CD8-positive, alpha-beta memory T cell (primary cell): ENCODE measurements around the gene DNAJC10. TPM values are rescaled to one million over a fixed set of nuclear protein-coding genes. Genes with fewer than 3 reads are reported as not detected.
A peak's percentile ranks its signal among the peaks of the same experiment; 100 is the strongest.
"Not testable (repeated sequence)": the region's sequence is repeated elsewhere in the genome, so short reads cannot be mapped to it uniquely, and the experiment has no call there.

ENCODE experiments used
- CTCF ChIA-PET: fragments of 350-600 bp; sonication (Branson Sonifier 250); formaldehyde crosslinking; loops from one replicate; lab custom pipeline; 2021; ENCODE audit warnings: antibody characterized with exemption; lab: Charles Lee
- POLR2A ChIA-PET: fragments of 350-600 bp; sonication (Branson Sonifier 250); formaldehyde crosslinking; loops from one replicate; lab custom pipeline; 2021; ENCODE audit warnings: antibody characterized with exemption; lab: Charles Lee
- DNase-seq, 5 donors: peaks; one replicate each; pipeline versions ENCODE4 v3.0.0 to v3.0.0-alpha.2; 2020 to 2022; ENCODE audit warnings: mixed read lengths in 1 of 5
- H3K27ac ChIP-seq: one replicate; pipeline ENCODE4 v1.7.0; 2013; ENCODE audit warnings: low read depth, mild to moderate bottlenecking, low read length, moderate library complexity
- H3K27me3 ChIP-seq: 2 replicates; pipeline ENCODE4 v1.7.0; 2013; ENCODE audit warnings: low read length, mild to moderate bottlenecking; ENCODE audit not compliant: insufficient read depth, poor library complexity, severe bottlenecking
- H3K36me3 ChIP-seq: 2 replicates; pipeline ENCODE4 v1.7.0; 2013; ENCODE audit warnings: mild to moderate bottlenecking, low read length, moderate library complexity; ENCODE audit not compliant: insufficient read depth
- H3K4me1 ChIP-seq: 2 replicates; pipeline ENCODE4 v1.7.0; 2013; ENCODE audit warnings: mild to moderate bottlenecking, low read length, moderate library complexity; ENCODE audit not compliant: insufficient read depth
- H3K4me3 ChIP-seq: 2 replicates; pipeline ENCODE4 v1.7.0; 2013; ENCODE audit warnings: mild to moderate bottlenecking, low read length
- H3K9me3 ChIP-seq: 2 replicates; pipeline ENCODE4 v1.7.0; 2013; ENCODE audit warnings: mild to moderate bottlenecking, low read length
- H3K27ac Mint-ChIP-seq, 8 donors: one replicate each; pipeline ENCODE4 v1.8.0; 2020 to 2021; ENCODE audit warnings: mixed read lengths in 8 of 8, mild to moderate bottlenecking in 6 of 8, inconsistent platforms in 3 of 8, moderate library complexity in 3 of 8
- H3K27me3 Mint-ChIP-seq, 2 donors: one replicate each; pipeline ENCODE4 v1.8.0; 2020 to 2021; ENCODE audit warnings: mixed read lengths in 2 of 2, mild to moderate bottlenecking in 1 of 2, moderate library complexity in 1 of 2
- H3K36me3 Mint-ChIP-seq, 3 donors: one replicate each; pipeline ENCODE4 v1.8.0; 2020 to 2021; ENCODE audit warnings: mixed read lengths in 3 of 3, inconsistent platforms in 1 of 3, mild to moderate bottlenecking in 1 of 3
- H3K4me1 Mint-ChIP-seq, 3 donors: one replicate each; pipeline ENCODE4 v1.8.0; 2020 to 2021; ENCODE audit warnings: mixed read lengths in 3 of 3, inconsistent platforms in 1 of 3, mild to moderate bottlenecking in 1 of 3
- H3K4me3 Mint-ChIP-seq, 7 donors: one replicate each; pipeline ENCODE4 v1.8.0; 2020 to 2021; ENCODE audit warnings: mixed read lengths in 7 of 7, mild to moderate bottlenecking in 6 of 7, moderate library complexity in 4 of 7, inconsistent platforms in 2 of 7
- H3K9me3 Mint-ChIP-seq, 5 donors: one replicate each; pipeline ENCODE4 v1.8.0; 2020 to 2022; ENCODE audit warnings: mixed read lengths in 5 of 5, mild to moderate bottlenecking in 3 of 5, moderate library complexity in 2 of 5, inconsistent platforms in 1 of 5
- polyA plus RNA-seq: library from polyadenylated mRNA; unstranded; fragments of 300-500 nt; fragmentation: Illumina TruSeq; gene quantifications from one replicate; pipeline ENCODE4 v1.2.3, GENCODE V29; 2021
- total RNA-seq, 2 experiments: library from RNA; stranded (reverse); gene quantifications; one replicate each; pipeline ENCODE4 v1.2.3, GENCODE V29; 2021

DNAJC10 gene
- total and polyA plus RNA-seq, 3 experiments from 2014 or later = 53.2 to 78.4 (median 76.0) TPM

GRCh38 chr2:182744490-182744889 lies 28.4 kb downstream of the DNAJC10 start:
- no peaks in the 10 kb centered on the region for H3K27me3 ChIP-seq
- POLR2A ChIA-PET = no interaction called here
- no peaks in the 10 kb centered on the region for H3K9me3 ChIP-seq
- no peak for DNase-seq
- H3K27ac Mint-ChIP-seq = no peak overlapping the region
- no peaks in the 10 kb centered on the region for H3K27me3 Mint-ChIP-seq
- H3K4me3 Mint-ChIP-seq = no peak overlapping the region
- H3K36me3 Mint-ChIP-seq = peaks cover 27 to 62% (median 42%) of the 10 kb centered on the region in 3 donors
- peaks cover 12% of the 10 kb centered on the region for H3K36me3 ChIP-seq
- peaks cover 0 to 5% (median 0%) of the 10 kb centered on the region in 5 donors for H3K9me3 Mint-ChIP-seq
- H3K27ac ChIP-seq = no peak overlapping the region
- CTCF ChIA-PET = no interaction called here
- no peak overlapping the region for H3K4me3 ChIP-seq
- H3K4me1 ChIP-seq = no peaks in the 10 kb centered on the region
- H3K4me1 Mint-ChIP-seq = peaks cover 9 to 12% (median 10%) of the 10 kb centered on the region in 3 donors

GRCh38 chr2:182745061-182745460 lies 29.0 kb downstream of the DNAJC10 start:
- H3K9me3 ChIP-seq = no peaks in the 10 kb centered on the region
- ChIA-PET POLR2A (no interaction called here), CTCF (no interaction called here)
- H3K36me3 Mint-ChIP-seq = peaks cover 30 to 67% (median 45%) of the 10 kb centered on the region in 3 donors
- peaks cover 9 to 10% (median 9%) of the 10 kb centered on the region in 3 donors for H3K4me1 Mint-ChIP-seq
- no peak overlapping the region for H3K4me3 ChIP-seq
- no peak overlapping the region for H3K27ac Mint-ChIP-seq
- H3K4me1 ChIP-seq = no peaks in the 10 kb centered on the region
- H3K27ac ChIP-seq = no peak overlapping the region
- peaks cover 16% of the 10 kb centered on the region for H3K36me3 ChIP-seq
- H3K9me3 Mint-ChIP-seq = peaks cover 0 to 5% (median 0%) of the 10 kb centered on the region in 5 donors
- H3K27me3 Mint-ChIP-seq = no peaks in the 10 kb centered on the region
- no peak overlapping the region for H3K4me3 Mint-ChIP-seq
- no peaks in the 10 kb centered on the region for H3K27me3 ChIP-seq
- DNase-seq = no peak

- CTCF ChIA-PET, H3K4me1 Mint-ChIP-seq, H3K4me3 Mint-ChIP-seq, H3K27me3 ChIP-seq, H3K27me3 Mint-ChIP-seq, H3K4me1 ChIP-seq, POLR2A ChIA-PET, H3K9me3 ChIP-seq, H3K27ac Mint-ChIP-seq, DNase-seq, H3K27ac ChIP-seq, H3K4me3 ChIP-seq, H3K9me3 Mint-ChIP-seq: not testable (repeated sequence)
- peaks cover 17% of the 10 kb centered on the region for H3K36me3 ChIP-seq
- peaks cover 35 to 70% (median 48%) of the 10 kb centered on the region in 3 donors for H3K36me3 Mint-ChIP-seq
Observed at GRCh38 chr2:182745894-182746293, 29.8 kb downstream of the DNAJC10 start.

GRCh38 chr2:182754231-182754630 lies 38.2 kb downstream of the DNAJC10 start:
- Mint-ChIP-seq H3K9me3 (no peaks in the 10 kb centered on the region), H3K4me3 (no peak overlapping the region), H3K27ac (no peak overlapping the region), H3K27me3 (no peaks in the 10 kb centered on the region), H3K4me1 (no peaks in the 10 kb centered on the region), H3K36me3 (peaks cover 15 to 75% (median 32%) of the 10 kb centered on the region in 3 donors)
- CTCF ChIA-PET = no interaction called here
- H3K27me3 ChIP-seq = no peaks in the 10 kb centered on the region
- no peak overlapping the region for H3K4me3 ChIP-seq
- H3K36me3 ChIP-seq = peaks cover 23% of the 10 kb centered on the region
- H3K27ac ChIP-seq = no peak overlapping the region
- no peak for DNase-seq
- no peaks in the 10 kb centered on the region for H3K4me1 ChIP-seq
- POLR2A ChIA-PET = no interaction called here
- H3K9me3 ChIP-seq = no peaks in the 10 kb centered on the region

- no peak for DNase-seq
- no peak overlapping the region for H3K4me3 Mint-ChIP-seq
- Histone ChIP-seq H3K27ac (no peak overlapping the region), H3K27me3 (no peaks in the 10 kb centered on the region), H3K9me3 (no peaks in the 10 kb centered on the region), H3K4me3 (no peak overlapping the region), H3K4me1 (no peaks in the 10 kb centered on the region), H3K36me3 (peaks cover 26% of the 10 kb centered on the region)
- H3K36me3 Mint-ChIP-seq = peaks cover 12 to 75% (median 34%) of the 10 kb centered on the region in 3 donors
- peaks cover 0 to 10% (median 0%) of the 10 kb centered on the region in 3 donors for H3K4me1 Mint-ChIP-seq
- peak overlapping the region in 1 of 8 donors; percentile 15 for H3K27ac Mint-ChIP-seq
- CTCF ChIA-PET = interaction anchor here (1.5 kb wide), 1 partner anchor 9 kb away, joined by 3 read pairs; no protein-coding TSS in a partner anchor
- no peaks in the 10 kb centered on the region for H3K9me3 Mint-ChIP-seq
- POLR2A ChIA-PET = no interaction called here
- H3K27me3 Mint-ChIP-seq = no peaks in the 10 kb centered on the region
Observed at GRCh38 chr2:182758379-182758778, 42.3 kb downstream of the DNAJC10 start.

- H3K4me3 Mint-ChIP-seq = no peak overlapping the region
- peaks cover 0 to 10% (median 0%) of the 10 kb centered on the region in 3 donors for H3K4me1 Mint-ChIP-seq
- Histone ChIP-seq H3K4me3 (no peak overlapping the region), H3K27me3 (no peaks in the 10 kb centered on the region), H3K9me3 (no peaks in the 10 kb centered on the region), H3K36me3 (peaks cover 27% of the 10 kb centered on the region), H3K27ac (no peak overlapping the region), H3K4me1 (no peaks in the 10 kb centered on the region)
- CTCF ChIA-PET = no interaction called here
- no peaks in the 10 kb centered on the region for H3K27me3 Mint-ChIP-seq
- H3K27ac Mint-ChIP-seq = peak overlapping the region in 4 of 8 donors; percentile 7 to 43 (median 22)
- no peak for DNase-seq
- POLR2A ChIA-PET = no interaction called here
- H3K36me3 Mint-ChIP-seq = peaks cover 22 to 86% (median 38%) of the 10 kb centered on the region in 3 donors
- no peaks in the 10 kb centered on the region for H3K9me3 Mint-ChIP-seq
Observed at GRCh38 chr2:182761903-182762302, 45.8 kb downstream of the DNAJC10 start.

GRCh38 chr2:182763311-182763912 lies 47.4 kb downstream of the DNAJC10 start:
- DNase-seq = no peak
- Histone ChIP-seq H3K36me3 (peaks cover 20% of the 10 kb centered on the region), H3K4me1 (no peaks in the 10 kb centered on the region), H3K27ac (no peak overlapping the region), H3K9me3 (no peaks in the 10 kb centered on the region), H3K4me3 (no peak overlapping the region), H3K27me3 (no peaks in the 10 kb centered on the region)
- Mint-ChIP-seq H3K9me3 (peaks cover 2 to 7% (median 4%) of the 10 kb centered on the region in 5 donors), H3K4me3 (no peak overlapping the region), H3K4me1 (peaks cover 0 to 10% (median 0%) of the 10 kb centered on the region in 3 donors), H3K27me3 (no peaks in the 10 kb centered on the region), H3K36me3 (peaks cover 35 to 89% (median 46%) of the 10 kb centered on the region in 3 donors), H3K27ac (no peak overlapping the region)
- POLR2A ChIA-PET = no interaction called here
- CTCF ChIA-PET = interaction anchor here (1.1 kb wide), 1 partner anchor 33 kb away, joined by 3 read pairs; no protein-coding TSS in a partner anchor

- Histone ChIP-seq H3K36me3 (peaks cover 8% of the 10 kb centered on the region), H3K4me1 (no peaks in the 10 kb centered on the region), H3K9me3 (no peaks in the 10 kb centered on the region), H3K27me3 (no peaks in the 10 kb centered on the region), H3K27ac (no peak overlapping the region), H3K4me3 (no peak overlapping the region)
- no peak overlapping the region for H3K27ac Mint-ChIP-seq
- no peaks in the 10 kb centered on the region for H3K27me3 Mint-ChIP-seq
- H3K4me3 Mint-ChIP-seq = no peak overlapping the region
- peaks cover 14 to 26% (median 18%) of the 10 kb centered on the region in 5 donors for H3K9me3 Mint-ChIP-seq
- no peak for DNase-seq
- ChIA-PET POLR2A (no interaction called here), CTCF (interaction anchor here (1.3 kb wide), 1 partner anchor 16 kb away, joined by 3 read pairs; no protein-coding TSS in a partner anchor)
- H3K4me1 Mint-ChIP-seq = peaks cover 0 to 6% (median 0%) of the 10 kb centered on the region in 3 donors
- H3K36me3 Mint-ChIP-seq = peaks cover 44 to 93% (median 59%) of the 10 kb centered on the region in 3 donors
Observed at GRCh38 chr2:182766626-182767025, 50.6 kb downstream of the DNAJC10 start.
